Suppressor macrophage treated with lipopolysaccharide for 4 hours (primary cell): ENCODE measurements around the gene HLA-F.

Experiments
- DNase-seq: peaks from one replicate; pipeline ENCODE4 v3.0.0-alpha.2; 2020

The HLA-F gene

DNA sequence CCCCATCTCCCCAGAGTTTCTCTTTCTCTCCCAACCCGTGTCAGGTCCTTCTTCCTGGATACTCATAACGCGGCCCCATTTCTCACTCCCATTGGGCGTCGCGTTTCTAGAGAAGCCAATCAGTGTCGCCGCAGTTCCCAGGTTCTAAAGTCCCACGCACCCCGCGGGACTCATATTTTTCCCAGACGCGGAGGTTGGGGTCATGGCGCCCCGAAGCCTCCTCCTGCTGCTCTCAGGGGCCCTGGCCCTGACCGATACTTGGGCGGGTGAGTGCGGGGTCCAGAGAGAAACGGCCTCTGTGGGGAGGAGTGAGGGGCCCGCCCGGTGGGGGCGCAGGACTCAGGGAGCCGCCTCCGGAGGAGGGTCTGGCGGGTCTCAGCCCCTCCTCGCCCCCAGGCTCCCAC lies at the start of gene HLA-F:
Gene HLA-F, plus strand, starts transcription at position 173 of the 404 bp plus-strand sequence. Its CDS starts 30 bp downstream, at position 203.
- DNase-seq: peak; percentile 98

GRCh38 chr6:29674008-29674407 lies 49.2 kb upstream of the HLA-F start:
- DNase-seq: no peak

DNA sequence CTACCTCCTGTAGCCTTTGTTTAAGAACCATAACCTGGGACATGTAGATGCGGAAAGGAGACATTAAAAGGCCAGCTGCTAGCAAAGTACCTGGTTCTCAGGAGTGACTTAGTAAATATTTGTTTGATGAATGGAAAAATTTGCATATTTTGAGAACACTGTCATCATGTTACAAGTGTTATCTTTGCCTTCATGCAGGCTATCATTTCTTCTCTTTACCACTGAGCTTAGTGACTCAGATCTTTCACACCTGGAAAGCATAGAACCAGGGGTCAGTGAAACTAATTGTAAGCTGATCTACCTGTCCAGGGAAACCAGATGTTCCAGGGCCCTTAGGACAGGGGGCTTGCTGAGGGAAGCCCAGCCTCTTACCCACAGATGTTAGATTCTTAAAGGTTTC lies 47.7 kb upstream of the HLA-F start:
- DNase-seq: no peak

GRCh38 chr6:29676981-29677601 lies 46.1 kb upstream of the HLA-F start:
- DNase-seq: peak; percentile 37

- no peak for DNase-seq
Measured at GRCh38 chr6:29678114-29678513, 45.1 kb upstream of the HLA-F start.

- DNase-seq: no peak
Measured at GRCh38 chr6:29679962-29680361, 43.3 kb upstream of the HLA-F start.

DNA sequence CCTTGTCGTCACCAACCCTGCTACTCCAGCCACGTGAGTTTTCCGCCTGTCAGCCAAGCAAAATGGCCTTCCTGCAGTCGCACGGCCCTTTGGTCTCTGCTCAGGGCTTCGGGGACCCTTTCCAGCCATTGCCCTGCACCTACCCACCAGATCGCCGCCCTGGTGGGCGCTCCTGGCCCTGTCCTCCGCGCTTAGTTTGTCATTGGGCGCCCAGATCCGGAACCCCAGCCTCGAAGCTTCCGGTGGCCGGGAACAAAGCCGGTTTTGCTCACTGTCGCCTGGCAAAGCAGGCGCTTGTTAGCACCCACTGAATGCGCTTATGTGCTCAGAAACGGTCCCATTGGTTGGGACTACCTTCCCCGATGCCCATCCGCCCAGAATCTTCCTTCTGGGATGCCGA lies 42.8 kb upstream of the HLA-F start:
- no peak for DNase-seq

- DNase-seq: no peak
Measured at GRCh38 chr6:29680904-29681303, 42.3 kb upstream of the HLA-F start, which contains the start of gene ZFP57. TSS of gene ZFP57 (minus strand) at chr6:29681152. CDS start at chr6:29677003, 4,149 bp downstream.

DNA sequence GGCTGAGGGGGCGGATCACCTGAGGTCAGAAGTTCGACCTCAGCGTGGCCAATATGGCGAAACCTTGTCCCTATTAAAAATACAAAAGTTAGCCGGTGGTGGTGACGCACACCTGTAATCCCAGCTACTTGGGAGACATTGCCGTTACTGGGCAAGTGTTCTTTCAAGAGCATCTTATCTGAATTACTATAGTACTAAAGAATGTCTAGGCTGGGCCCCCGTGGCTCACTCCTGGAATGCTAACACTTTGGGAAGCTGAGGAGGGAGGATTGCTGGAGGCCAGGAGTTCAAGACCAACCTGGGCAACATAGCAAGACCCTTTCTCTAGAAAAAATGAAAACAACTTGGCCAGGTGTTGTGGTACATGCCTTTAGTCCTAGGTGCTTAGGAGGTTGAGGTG lies 41.4 kb upstream of the HLA-F start:
- no peak for DNase-seq

- DNase-seq: no peak
Measured at GRCh38 chr6:29685718-29686326, 37.4 kb upstream of the HLA-F start.

GRCh38 chr6:29694637-29695036 lies 28.6 kb upstream of the HLA-F start:
- no peak for DNase-seq

DNA sequence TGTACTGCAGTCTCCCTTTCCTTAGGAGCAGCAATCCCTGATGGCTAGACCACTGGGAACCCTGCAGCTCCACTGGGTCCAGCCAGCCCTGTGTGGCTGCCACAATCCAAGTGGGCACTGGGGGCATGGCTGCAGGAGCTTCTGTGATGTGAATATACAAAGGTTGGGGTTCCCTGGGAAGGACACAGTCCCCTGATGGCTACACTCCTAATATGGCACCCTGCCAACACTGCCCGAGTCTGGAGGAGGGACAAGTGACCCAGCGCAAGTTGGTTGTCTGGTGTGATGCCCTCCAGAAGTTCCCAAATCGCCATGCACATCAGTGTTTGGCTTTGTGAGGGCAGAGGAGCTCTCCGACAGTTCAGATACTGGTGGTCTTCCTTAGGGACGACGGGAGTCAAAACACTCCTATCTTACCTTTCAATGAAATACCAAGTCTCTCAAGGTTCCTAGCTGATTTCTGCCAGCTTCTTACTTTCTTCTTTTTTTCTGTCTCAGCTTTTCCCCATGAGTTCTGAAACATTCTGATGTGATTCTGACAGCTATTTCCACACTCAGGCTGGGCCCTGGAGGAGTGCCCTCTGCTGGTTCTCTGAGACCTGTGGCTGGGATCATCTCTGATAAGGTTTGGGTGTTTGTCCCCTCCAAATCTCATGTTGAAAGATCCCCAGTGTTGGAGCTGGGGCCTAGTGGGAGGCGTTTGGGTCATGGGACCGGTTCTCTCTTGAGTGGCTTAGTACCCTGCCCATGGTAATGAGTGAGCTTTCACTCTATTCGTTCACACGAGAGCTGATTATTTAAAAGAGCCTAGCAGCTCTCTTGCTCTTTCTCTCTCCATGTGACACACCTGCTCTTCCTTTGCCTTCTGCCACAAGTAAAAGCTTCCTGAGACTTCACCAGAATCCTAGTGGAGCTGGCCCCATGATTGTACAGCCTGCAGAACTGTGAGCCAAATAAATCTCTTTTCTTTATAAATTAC lies 26.8 kb upstream of the HLA-F start:
- peak; percentile 52 for DNase-seq

DNA sequence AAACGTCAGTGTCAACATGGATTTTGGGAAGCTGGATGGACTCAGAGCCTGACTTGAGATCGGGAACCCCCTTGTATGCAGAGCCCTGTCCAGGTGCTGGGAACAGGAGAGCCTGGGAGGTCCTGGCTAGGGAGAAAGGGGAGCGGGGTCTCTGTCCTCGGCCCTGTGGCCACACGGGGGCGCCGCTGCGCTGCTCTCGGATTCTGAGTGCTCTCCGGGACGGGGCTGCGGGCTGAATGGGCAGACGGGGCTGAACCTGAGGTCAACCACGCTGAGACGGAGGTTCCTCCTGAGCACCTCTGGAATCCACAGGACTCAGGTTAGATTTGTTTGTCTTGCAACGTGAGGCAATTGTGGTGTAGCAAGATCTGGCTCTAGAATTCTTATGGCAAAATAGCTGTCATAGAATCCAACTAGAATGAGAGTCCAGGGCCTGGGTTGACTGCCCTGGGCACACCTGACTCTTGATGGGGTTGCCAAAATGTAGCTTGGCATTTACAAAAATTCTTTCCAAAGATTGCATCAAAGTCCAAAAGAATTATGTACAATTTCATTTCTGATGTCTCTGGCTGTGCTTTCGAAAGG lies 20.6 kb upstream of the HLA-F start:
- DNase-seq: peak; percentile 52

DNA sequence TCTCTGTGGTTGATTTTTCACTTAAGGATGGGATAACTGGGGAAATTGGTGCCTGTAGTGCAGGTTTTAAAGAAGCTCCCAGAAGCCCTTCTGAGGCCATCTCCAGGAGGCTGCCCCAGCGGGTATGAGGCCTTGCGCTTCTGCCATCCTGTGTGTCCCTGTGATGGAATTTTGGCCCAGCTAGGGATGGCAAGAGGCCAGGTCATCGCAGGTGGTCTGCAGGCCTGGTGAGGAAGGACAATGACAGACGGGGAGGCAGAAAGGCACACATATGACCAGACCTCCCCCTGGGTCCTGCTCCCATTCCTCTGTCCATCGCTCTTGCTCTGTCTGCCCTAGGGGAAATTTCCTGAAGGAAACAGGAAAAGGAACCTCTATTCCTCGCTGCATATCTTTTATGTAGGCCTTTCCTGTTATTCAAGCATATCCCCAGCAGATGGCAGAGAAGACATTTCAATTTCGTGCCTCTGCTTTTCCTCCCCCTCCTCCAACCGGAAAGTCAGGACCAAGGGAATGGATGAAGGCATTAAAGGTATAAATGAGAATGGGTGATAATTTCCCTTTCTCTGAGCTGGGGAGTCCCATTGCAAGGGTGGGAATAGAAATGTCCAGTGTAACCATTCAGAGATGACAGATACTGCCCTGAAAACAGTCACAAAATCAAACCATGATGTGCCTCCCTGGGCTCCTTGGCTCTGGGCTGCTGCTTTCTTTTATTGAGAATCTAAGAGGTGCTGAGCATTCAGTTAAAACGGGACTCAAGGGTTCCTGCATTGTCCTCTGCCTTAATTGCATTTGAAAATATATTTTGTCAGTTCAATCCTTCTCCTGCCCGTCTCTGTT lies 17.6 kb upstream of the HLA-F start:
- DNase-seq: peak; percentile 58

DNA sequence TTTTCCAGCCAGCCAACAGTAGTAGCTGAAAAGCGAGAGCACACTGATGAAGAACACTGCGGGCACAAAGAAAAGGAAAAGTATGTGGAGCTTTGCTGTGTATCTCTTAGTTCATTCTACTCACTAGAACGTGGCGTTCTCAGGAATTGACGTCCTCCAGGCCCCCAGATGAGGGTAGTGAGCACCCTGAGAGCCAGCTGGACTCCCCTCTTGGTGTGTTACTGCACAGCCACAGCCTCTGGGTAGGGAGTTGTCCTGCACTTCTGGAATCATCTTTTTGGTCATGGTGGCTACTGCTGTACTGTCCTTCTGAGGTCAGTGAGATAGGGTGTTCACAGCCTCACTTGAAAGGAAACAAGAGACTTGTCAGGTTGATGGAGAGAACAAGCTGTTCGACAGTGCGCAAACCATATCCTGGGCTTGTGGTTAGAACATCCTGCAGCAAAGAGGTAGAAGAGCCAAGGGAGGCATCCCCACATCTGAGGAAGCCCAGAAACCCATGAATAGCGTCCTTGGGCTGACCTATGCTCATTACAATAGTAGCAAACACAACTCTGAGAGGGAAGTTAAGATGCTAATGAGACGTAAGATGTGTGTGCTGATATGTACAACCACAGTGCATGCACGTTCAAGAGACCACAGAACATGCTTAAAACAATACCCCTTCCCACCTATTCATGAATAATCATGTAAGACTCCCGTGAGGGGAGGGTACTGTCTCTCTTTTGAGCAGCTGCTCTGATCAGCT lies 14.6 kb upstream of the HLA-F start:
- DNase-seq: no peak

- no peak for DNase-seq
Measured at GRCh38 chr6:29709188-29709587, 14.0 kb upstream of the HLA-F start.

DNA sequence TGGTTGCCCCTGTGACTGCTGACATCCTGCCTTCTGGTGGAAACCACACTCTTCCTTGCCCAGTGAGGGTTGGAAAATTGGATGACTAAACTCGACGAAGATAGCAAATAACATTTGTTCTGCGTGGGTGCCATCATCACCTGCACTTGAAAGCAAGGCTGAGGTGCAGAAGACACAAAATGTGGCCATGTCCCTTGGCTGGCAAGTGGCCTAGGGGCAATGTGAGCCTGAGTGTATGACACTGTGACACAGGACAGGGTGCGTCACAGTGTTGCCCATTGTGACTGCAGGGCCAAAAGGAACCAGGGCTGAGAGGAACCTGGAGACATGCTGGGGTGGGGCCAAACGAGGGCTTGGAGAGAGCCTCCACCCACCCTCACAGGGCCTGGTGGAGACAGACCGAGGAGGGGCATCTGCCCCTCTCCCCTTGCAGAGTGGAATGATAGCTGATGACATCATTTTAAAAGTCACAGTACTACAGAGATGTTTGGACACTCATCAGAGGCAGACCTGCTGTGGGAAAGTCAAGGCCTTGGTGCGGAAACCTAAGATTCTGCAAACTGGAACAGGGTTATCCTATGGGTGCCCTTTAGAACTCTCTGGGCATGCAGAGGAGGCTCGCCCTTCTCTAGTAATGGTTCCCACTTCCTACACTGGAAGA lies 12.8 kb upstream of the HLA-F start:
- no peak for DNase-seq

DNA sequence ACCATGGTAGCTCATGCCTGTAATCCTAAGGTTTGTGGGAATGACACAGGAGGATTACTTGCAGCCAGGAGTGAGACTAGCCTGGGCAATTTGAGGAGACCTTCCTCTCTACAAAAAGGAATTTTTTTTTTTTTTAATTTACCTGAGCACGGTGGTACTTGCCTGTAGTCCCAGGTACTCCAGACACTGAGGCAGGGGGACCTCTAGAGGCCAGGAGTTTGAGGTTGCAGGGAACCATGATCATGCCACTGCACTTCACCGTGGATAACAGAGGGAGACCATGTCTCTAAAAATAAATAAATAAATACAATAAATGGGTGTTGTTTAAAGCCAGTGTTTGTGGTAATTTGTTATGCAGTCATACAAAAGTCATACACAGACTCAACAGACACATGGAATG lies 2.4 kb upstream of the HLA-F start:
- no peak for DNase-seq

DNA sequence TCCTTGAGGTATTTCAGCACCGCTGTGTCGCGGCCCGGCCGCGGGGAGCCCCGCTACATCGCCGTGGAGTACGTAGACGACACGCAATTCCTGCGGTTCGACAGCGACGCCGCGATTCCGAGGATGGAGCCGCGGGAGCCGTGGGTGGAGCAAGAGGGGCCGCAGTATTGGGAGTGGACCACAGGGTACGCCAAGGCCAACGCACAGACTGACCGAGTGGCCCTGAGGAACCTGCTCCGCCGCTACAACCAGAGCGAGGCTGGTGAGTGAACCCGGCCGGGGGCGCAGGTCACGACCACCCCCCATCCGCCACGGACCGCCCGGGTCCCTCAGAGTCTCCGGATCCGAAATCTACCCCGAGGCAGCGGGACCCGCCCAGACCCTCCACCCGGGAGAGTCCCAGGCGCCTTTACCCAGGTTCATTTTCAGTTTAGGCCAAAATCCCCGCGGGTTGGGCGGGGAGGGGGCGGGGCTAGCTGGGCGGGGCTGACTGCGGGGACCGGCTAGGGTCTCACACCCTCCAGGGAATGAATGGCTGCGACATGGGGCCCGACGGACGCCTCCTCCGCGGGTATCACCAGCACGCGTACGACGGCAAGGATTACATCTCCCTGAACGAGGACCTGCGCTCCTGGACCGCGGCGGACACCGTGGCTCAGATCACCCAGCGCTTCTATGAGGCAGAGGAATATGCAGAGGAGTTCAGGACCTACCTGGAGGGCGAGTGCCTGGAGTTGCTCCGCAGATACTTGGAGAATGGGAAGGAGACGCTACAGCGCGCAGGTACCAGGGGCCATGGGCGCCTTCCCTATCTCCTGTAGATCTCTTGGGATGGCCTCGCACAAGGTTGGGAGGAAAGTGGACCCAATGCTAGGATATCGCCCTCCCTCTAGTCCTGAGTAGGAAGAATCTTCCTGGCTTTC lies 693 bp downstream of the HLA-F start:
- peak; percentile 81 for DNase-seq
